ENCODE data around the gene CNTN4. TPM values are rescaled to one million over a fixed set of nuclear protein-coding genes. Genes with fewer than 3 reads are reported as not detected.

Gene CNTN4
- total RNA-seq, 1 experiment from 2014 or later, result 1.6 TPM

DNA sequence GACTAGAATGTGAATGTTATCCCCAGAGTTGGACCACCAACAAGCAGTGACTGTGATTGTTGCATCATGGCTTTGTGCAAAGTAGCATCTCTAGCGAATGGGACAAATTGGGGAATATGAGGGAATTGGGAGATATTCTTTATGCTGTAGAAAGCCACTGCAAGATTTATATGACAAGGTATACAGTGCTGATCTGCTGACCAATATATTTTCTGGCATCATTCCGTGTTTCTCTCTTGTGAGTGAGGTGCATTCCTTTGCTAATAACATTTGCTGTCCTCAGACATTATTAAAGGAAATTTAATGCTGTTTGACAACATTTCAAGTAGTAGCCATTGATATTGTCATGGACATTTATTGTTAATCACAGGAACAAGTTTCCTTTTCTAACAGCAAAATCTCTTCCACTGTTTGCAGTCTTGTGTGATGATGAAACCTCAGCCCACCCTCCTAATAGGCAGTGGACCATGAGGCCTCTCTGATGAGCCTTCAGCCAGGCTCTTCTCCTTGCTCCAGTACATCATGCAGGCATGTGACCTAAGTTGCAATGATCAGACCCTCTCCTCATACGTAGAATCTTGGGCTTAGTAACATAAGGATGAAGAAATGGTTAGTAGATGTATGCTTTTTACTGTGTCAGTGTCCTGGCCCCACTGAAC, 16.1 kb downstream of the CNTN4 start:
- Histone ChIP-seq H3K18ac (ENCODE audit: insufficient read length, low read depth, low read length) (no peak overlapping the region), H3K27ac (ENCODE audit: insufficient read length, low read depth, low read length) (no peak overlapping the region), H3T11ph (ENCODE audit: low read length) (no peak overlapping the region), H3K9me3 (ENCODE audit: control insufficient read depth, low read depth, low read length) (no peaks in the 10 kb centered on the region), H3K23ac (ENCODE audit: insufficient read length, low read depth, low read length) (no peak overlapping the region), H3K14ac (ENCODE audit: insufficient read depth, low read length) (no peak overlapping the region), H2AFZ (ENCODE audit: low read length) (no peak overlapping the region), H3K27me3 (ENCODE audit: insufficient read depth, low read length) (no peaks in the 10 kb centered on the region), H4K8ac (replicated peaks; ENCODE audit: insufficient read length, low read depth, low read length) (no peak overlapping the region), H3K4ac (ENCODE audit: low read depth, low read length) (no peak overlapping the region), H2BK120ac (ENCODE audit: low read depth, low read length, poor library complexity, severe bottlenecking) (no peak overlapping the region), H3K4me1 (ENCODE audit: insufficient read depth, low read length) (peaks cover 2% of the 10 kb centered on the region; the same call in 1 of the 2 replicates), H2BK12ac (ENCODE audit: insufficient read length, low read depth, low read length) (no peak overlapping the region), H3K56ac (ENCODE audit: insufficient read length, low read depth, low read length) (no peak overlapping the region), H3K23me2 (ENCODE audit: insufficient read length, low read depth, low read length, poor library complexity, severe bottlenecking) (no peaks in the 10 kb centered on the region), H4K91ac (ENCODE audit: insufficient read length, low read depth, low read length) (no peak overlapping the region), H3K4me2 (ENCODE audit: insufficient read depth, insufficient read length, low read length) (no peak overlapping the region), H3K79me2 (ENCODE audit: insufficient read depth, low read length) (no peaks in the 10 kb centered on the region), H2BK20ac (ENCODE audit: low read depth, low read length, poor library complexity, severe bottlenecking) (no peak overlapping the region), H4K5ac (ENCODE audit: insufficient read length, low read depth, low read length) (no peak overlapping the region), H3K9ac (ENCODE audit: extremely low read depth, insufficient read length, low read length) (no peak overlapping the region), H2BK5ac (ENCODE audit: insufficient read length, low read length) (no peak overlapping the region), H3K79me1 (ENCODE audit: insufficient read depth, low read depth, low read length, poor library complexity, severe bottlenecking) (no peaks in the 10 kb centered on the region), H4K20me1 (ENCODE audit: control insufficient read depth, insufficient read depth, insufficient read length) (no peaks in the 10 kb centered on the region), H2BK15ac (ENCODE audit: low read depth, low read length) (no peak overlapping the region), H2AK5ac (ENCODE audit: insufficient read length, low read length) (no peak overlapping the region)
- Mint-ChIP-seq H3K36me3 (ENCODE audit: insufficient read depth in 1 of 3, low read depth in 3 of 3) (no peaks in the 10 kb centered on the region), H3K9me3 (no peaks in the 10 kb centered on the region), H3K27me3 (ENCODE audit: low read depth) (no peaks in the 10 kb centered on the region), H3K4me3 (no peak overlapping the region), H3K27ac (no peak overlapping the region), H3K4me1 (peaks cover 12 to 26% of the 10 kb centered on the region in 2 experiments)
- DNase-seq, result no peak
- WGBS (ENCODE audit: extremely low coverage, insufficient read length, low lambda C conversion rate), result no CpG with 5 or more reads among the region's 3 CpGs
- TF ChIP-seq, protein P1, sequence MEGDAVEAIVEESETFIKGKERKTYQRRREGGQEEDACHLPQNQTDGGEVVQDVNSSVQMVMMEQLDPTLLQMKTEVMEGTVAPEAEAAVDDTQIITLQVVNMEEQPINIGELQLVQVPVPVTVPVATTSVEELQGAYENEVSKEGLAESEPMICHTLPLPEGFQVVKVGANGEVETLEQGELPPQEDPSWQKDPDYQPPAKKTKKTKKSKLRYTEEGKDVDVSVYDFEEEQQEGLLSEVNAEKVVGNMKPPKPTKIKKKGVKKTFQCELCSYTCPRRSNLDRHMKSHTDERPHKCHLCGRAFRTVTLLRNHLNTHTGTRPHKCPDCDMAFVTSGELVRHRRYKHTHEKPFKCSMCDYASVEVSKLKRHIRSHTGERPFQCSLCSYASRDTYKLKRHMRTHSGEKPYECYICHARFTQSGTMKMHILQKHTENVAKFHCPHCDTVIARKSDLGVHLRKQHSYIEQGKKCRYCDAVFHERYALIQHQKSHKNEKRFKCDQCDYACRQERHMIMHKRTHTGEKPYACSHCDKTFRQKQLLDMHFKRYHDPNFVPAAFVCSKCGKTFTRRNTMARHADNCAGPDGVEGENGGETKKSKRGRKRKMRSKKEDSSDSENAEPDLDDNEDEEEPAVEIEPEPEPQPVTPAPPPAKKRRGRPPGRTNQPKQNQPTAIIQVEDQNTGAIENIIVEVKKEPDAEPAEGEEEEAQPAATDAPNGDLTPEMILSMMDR (conservative IDR thresholded peaks at IDR 0.05), result no peak

Data from H9 (cell line).